PC-3 (cell line): ENCODE measurements around the gene PARM1. TPM values are rescaled to one million over a fixed set of nuclear protein-coding genes. Genes with fewer than 3 reads are reported as not detected.

Experiments used
- ATAC-seq: fragments of 200-7000 bp; cut with Tn5 transposase; 2 replicates; pipeline ENCODE4 v1.9.1; 2020; ENCODE audit warnings: mild to moderate bottlenecking, moderate library complexity
- BruUV-seq: library from RNA; stranded (reverse); fragments of 400-500 nt; replicated peaks from 2 replicates; lab custom pipeline; 2021; lab: Mats Ljungman, UMichigan
- CTCF ChIA-PET: fragments of 300-600 bp; sonication (Branson Sonifier 250); formaldehyde crosslinking; loops from one replicate; lab custom pipeline; 2022; ENCODE audit warnings: antibody characterized with exemption; lab: Charles Lee
- POLR2A ChIA-PET: fragments of 300-600 bp; sonication (Branson Sonifier 250); formaldehyde crosslinking; loops from one replicate; lab custom pipeline; 2022; ENCODE audit warnings: antibody characterized with exemption; ENCODE audit not compliant: unreplicated experiment; lab: Charles Lee
- DNase-seq: peaks from one replicate; pipeline ENCODE4 v3.0.0-alpha.2; 2015
- H2AFZ ChIP-seq: fragments of 300-600 bp; sonication (generic); 2 replicates; pipeline ENCODE4 v1.6.0; 2016; ENCODE audit warnings: antibody characterized with exemption, low read length
- H3F3A ChIP-seq: fragments of 300-600 bp; sonication (generic); one replicate; pipeline ENCODE4 v1.6.0; 2017; ENCODE audit warnings: antibody characterized with exemption, low read length, control low read depth, mild to moderate bottlenecking; ENCODE audit not compliant: unreplicated experiment
- H3K27ac ChIP-seq: fragments of 300-600 bp; sonication (generic); 2 replicates; pipeline ENCODE4 v1.5.1; 2016; ENCODE audit warnings: mild to moderate bottlenecking, low read length
- H3K27me3 ChIP-seq: fragments of 300-600 bp; sonication (generic); 2 replicates; pipeline ENCODE4 v1.6.1; 2016; ENCODE audit warnings: low read length, mixed read lengths
- H3K36me3 ChIP-seq: fragments of 300-600 bp; sonication (generic); 2 replicates; pipeline ENCODE4 v1.6.1; 2016; ENCODE audit warnings: low read depth, mixed run types, low read length, mixed read lengths
- H3K4me1 ChIP-seq: fragments of 300-600 bp; sonication (generic); 2 replicates; pipeline ENCODE4 v1.5.1; 2016; ENCODE audit warnings: low read length; ENCODE audit not compliant: insufficient read depth
- H3K4me2 ChIP-seq: fragments of 300-600 bp; sonication (generic); 2 replicates; pipeline ENCODE4 v1.6.0; 2016; ENCODE audit warnings: low read length
- H3K4me3 ChIP-seq: fragments of 300-600 bp; sonication (generic); 2 replicates; pipeline ENCODE4 v1.5.1; 2016; ENCODE audit warnings: mild to moderate bottlenecking, low read length, mixed read lengths
- H3K79me2 ChIP-seq: fragments of 300-600 bp; sonication (generic); 2 replicates; pipeline ENCODE4 v1.6.1; 2017; ENCODE audit warnings: low read length, mixed read lengths
- H3K9ac ChIP-seq: fragments of 300-600 bp; sonication (generic); 2 replicates; pipeline ENCODE4 v1.6.0; 2016; ENCODE audit warnings: mild to moderate bottlenecking, low read length
- H3K9me2 ChIP-seq: fragments of 300-600 bp; sonication (generic); replicated peaks from 2 replicates; pipeline ENCODE4 v1.6.1; 2016; ENCODE audit warnings: mixed run types, low read length, mixed read lengths
- H3K9me3 ChIP-seq: fragments of 300-600 bp; sonication (generic); 2 replicates; pipeline ENCODE4 v1.6.1; 2016; ENCODE audit warnings: low read length, mixed read lengths
- H4K20me1 ChIP-seq: fragments of 300-600 bp; sonication (generic); 2 replicates; pipeline ENCODE4 v1.6.1; 2016; ENCODE audit warnings: low read length, mixed read lengths
- CTCF ChIP-seq: fragments of 300-600 bp; sonication (generic); conservative IDR thresholded peaks from 2 replicates; pipeline ENCODE4 v1.5.1; 2017; ENCODE audit warnings: antibody characterized with exemption, low read depth, mild to moderate bottlenecking, low read length
- EZH2 ChIP-seq: fragments of 300-600 bp; sonication (generic); IDR thresholded peaks from one replicate; pipeline ENCODE4 v1.6.1; 2017; ENCODE audit warnings: antibody characterized with exemption, mild to moderate bottlenecking, low read length; ENCODE audit not compliant: unreplicated experiment
- EZH2phosphoT487 ChIP-seq: fragments of 300-600 bp; sonication (generic); IDR thresholded peaks from 2 replicates; pipeline ENCODE4 v1.6.1; 2018; ENCODE audit warnings: mild to moderate bottlenecking, antibody characterized with exemption, low read length, borderline replicate concordance
- intact Hi-C: fragments of 100-400 bp; cut with micrococcal nuclease; formaldehyde crosslinking; loops from 2 replicates; pipeline ENCODE4 v1.9.0; 2023
- total RNA-seq: library from RNA; depleted of rRNA; stranded (reverse); fragments of >200 nt; gene quantifications from 2 replicates; pipeline ENCODE4 v1.2.3, GENCODE V29; 2014; rRNA removed

PARM1 gene
- total RNA-seq, 1 experiment from 2014 or later = 2.9 TPM

GRCh38 chr4:75099321-75099720, 166.4 kb downstream of the PARM1 start:
- ATAC-seq = no peak
- TF ChIP-seq EZH2 (no peak), EZH2phosphoT487 (no peak), CTCF (no peak)
- intact Hi-C loops = no loop called here
- peak; percentile 73 for DNase-seq
- Histone ChIP-seq H3F3A (no peaks in the 10 kb centered on the region), H3K36me3 (no peaks in the 10 kb centered on the region), H3K79me2 (no peaks in the 10 kb centered on the region), H3K27ac (peak overlapping the region; percentile 41), H3K4me3 (no peak overlapping the region), H3K9me3 (no peaks in the 10 kb centered on the region), H3K4me1 (peaks cover 12% of the 10 kb centered on the region), H3K9ac (no peak overlapping the region), H3K9me2 (no peaks in the 10 kb centered on the region), H3K4me2 (peak overlapping the region; percentile 48), H2AFZ (no peak overlapping the region), H3K27me3 (no peaks in the 10 kb centered on the region), H4K20me1 (no peaks in the 10 kb centered on the region)
- BruUV-seq = no TSS peak
- CTCF ChIA-PET = no interaction called here
- POLR2A ChIA-PET = no interaction called here

Other genes starting within 250 kb of the PARM1 start
- gene BTC, start 138.6 kb upstream of the PARM1 start, total RNA-seq = 7.5 and 12.8 TPM in 2 replicates